Measurements from ENCODE around the gene TRUB2. TPM values are rescaled to one million over a fixed set of nuclear protein-coding genes. Genes with fewer than 3 reads are reported as not detected.

Gene TRUB2
- total RNA-seq, 1 experiment from 2014 or later, result 34.1 TPM

DNA sequence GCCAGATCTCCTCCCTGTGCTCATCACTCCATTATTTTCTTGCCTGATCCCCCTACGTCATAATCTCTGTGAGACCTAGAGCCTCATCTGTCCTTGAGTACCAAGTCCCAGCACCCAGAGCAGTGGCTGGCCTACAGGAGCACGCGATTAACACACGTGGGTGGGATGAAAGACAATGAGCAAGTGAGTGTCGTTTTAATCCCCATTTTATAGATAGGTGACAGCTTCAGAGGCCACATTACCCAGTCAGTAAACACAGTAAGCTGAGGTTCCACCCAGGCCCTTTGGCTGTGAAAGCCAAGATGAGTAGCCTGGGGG lies 17.3 kb downstream of the TRUB2 start:
- H3K36me3 Mint-ChIP-seq (ENCODE audit: insufficient read depth, unreplicated experiment), result peaks cover 17% of the 10 kb centered on the region
- H3K4me1 Mint-ChIP-seq (ENCODE audit: low read depth, unreplicated experiment), result no peaks in the 10 kb centered on the region
- CTCF ChIA-PET, result interaction anchor here (0.8 to 1.8 kb wide), 3 partner anchors 10 to 50 kb away, joined by 3 to 8 read pairs (median 4); no protein-coding TSS in a partner anchor
- Histone ChIP-seq H3K9me3 (no peaks in the 10 kb centered on the region), H3K36me3 (ENCODE audit: control insufficient read depth, insufficient read depth, low read length) (no peaks in the 10 kb centered on the region), H3K27me3 (replicated peaks; ENCODE audit: control insufficient read depth, insufficient read depth, low read length) (no peaks in the 10 kb centered on the region), H3K4me3 (ENCODE audit: low read depth, low read length) (no peak overlapping the region), H3K4me1 (no peaks in the 10 kb centered on the region)
- no peak for DNase-seq
- H3K27me3 Mint-ChIP-seq (ENCODE audit: insufficient read depth, unreplicated experiment), result no peaks in the 10 kb centered on the region
- no TSS peak for BruUV-seq (replicated peaks)
- H3K4me3 Mint-ChIP-seq (ENCODE audit: unreplicated experiment), result no peak overlapping the region
- POLR2A ChIA-PET, result interaction anchor here (0.5 kb wide), 1 partner anchor 116 kb away, joined by 4 read pairs; the partner anchor contains the start of gene CERCAM
- no peak overlapping the region for H3K27ac Mint-ChIP-seq (ENCODE audit: unreplicated experiment)
- intact Hi-C loops (cut with micrococcal nuclease; ENCODE audit: unreplicated experiment), result no loop called here
- no peaks in the 10 kb centered on the region for H3K9me3 Mint-ChIP-seq (ENCODE audit: unreplicated experiment)
- TF ChIP-seq, protein P1, sequence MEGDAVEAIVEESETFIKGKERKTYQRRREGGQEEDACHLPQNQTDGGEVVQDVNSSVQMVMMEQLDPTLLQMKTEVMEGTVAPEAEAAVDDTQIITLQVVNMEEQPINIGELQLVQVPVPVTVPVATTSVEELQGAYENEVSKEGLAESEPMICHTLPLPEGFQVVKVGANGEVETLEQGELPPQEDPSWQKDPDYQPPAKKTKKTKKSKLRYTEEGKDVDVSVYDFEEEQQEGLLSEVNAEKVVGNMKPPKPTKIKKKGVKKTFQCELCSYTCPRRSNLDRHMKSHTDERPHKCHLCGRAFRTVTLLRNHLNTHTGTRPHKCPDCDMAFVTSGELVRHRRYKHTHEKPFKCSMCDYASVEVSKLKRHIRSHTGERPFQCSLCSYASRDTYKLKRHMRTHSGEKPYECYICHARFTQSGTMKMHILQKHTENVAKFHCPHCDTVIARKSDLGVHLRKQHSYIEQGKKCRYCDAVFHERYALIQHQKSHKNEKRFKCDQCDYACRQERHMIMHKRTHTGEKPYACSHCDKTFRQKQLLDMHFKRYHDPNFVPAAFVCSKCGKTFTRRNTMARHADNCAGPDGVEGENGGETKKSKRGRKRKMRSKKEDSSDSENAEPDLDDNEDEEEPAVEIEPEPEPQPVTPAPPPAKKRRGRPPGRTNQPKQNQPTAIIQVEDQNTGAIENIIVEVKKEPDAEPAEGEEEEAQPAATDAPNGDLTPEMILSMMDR (IDR thresholded peaks at IDR 0.05; ENCODE audit: insufficient read depth in 1 of 2, low read depth in 1 of 2, low read length in 1 of 2, severe bottlenecking in 1 of 2, unreplicated experiment in 1 of 2), result no peak

DNA sequence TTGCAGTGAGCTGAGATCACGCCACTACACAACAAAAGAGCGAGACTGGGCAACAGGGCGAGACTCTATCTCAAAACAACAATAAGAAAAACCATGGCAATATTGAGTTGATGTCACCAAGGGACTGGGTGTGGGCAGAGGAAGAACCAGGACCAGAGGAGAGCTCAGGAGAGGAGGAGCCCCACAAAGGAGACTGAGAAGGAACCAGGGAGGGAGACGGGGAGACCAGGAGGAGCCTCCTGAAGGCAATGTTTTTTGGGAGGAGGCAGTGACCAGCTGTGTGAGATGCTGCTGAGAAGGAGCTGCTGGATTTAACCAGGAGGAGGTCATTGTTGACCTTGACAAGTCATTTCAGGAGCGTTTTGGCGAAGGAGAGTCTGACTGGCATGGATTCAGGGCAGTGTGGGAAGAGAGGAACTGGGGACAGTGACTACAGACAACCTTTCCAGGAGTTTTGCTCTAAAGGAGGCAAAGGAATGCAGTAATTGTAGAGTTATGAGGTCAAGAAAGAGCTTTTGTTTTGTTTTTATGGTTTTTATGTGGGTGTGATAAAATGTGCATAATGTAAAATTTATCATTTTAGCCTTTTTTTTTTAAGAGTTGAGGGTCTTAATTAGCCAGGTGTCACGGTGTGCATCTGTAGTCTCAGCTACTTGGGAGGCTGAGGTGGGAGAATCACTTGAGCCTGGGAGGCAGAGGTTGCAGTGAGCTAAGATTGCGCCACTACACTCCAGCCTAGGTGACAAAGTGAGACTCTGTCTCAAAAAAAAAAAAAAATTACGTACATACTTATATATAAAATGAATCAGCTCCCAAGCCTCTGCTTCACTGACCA lies 17.9 kb downstream of the TRUB2 start:
- H3K4me3 ChIP-seq (ENCODE audit: low read depth, low read length), result no peak overlapping the region
- Mint-ChIP-seq H3K36me3 (ENCODE audit: insufficient read depth, unreplicated experiment) (peaks cover 11% of the 10 kb centered on the region), H3K4me3 (ENCODE audit: unreplicated experiment) (no peak overlapping the region), H3K9me3 (ENCODE audit: unreplicated experiment) (no peaks in the 10 kb centered on the region), H3K27me3 (ENCODE audit: insufficient read depth, unreplicated experiment) (no peaks in the 10 kb centered on the region), H3K4me1 (ENCODE audit: low read depth, unreplicated experiment) (no peaks in the 10 kb centered on the region), H3K27ac (ENCODE audit: unreplicated experiment) (no peak overlapping the region)
- intact Hi-C loops (cut with micrococcal nuclease; ENCODE audit: unreplicated experiment), result no loop called here
- no peaks in the 10 kb centered on the region for H3K27me3 ChIP-seq (replicated peaks; ENCODE audit: control insufficient read depth, insufficient read depth, low read length)
- no peak for DNase-seq
- CTCF ChIA-PET, result interaction anchor here (0.8 to 1.8 kb wide), 3 partner anchors 9 to 50 kb away, joined by 3 to 8 read pairs (median 4); no protein-coding TSS in a partner anchor
- no peaks in the 10 kb centered on the region for H3K9me3 ChIP-seq
- POLR2A ChIA-PET, result interaction anchor here (0.5 kb wide), 1 partner anchor 117 kb away, joined by 4 read pairs; the partner anchor contains the start of gene CERCAM
- BruUV-seq (replicated peaks), result no TSS peak
- H3K4me1 ChIP-seq, result peaks cover under 1% of the 10 kb centered on the region; the same call in 1 of the 2 replicates
- TF ChIP-seq, protein P1 (IDR thresholded peaks at IDR 0.05; ENCODE audit: insufficient read depth in 1 of 2, low read depth in 1 of 2, low read length in 1 of 2, severe bottlenecking in 1 of 2, unreplicated experiment in 1 of 2), result no peak
- H3K36me3 ChIP-seq (ENCODE audit: control insufficient read depth, insufficient read depth, low read length), result no peaks in the 10 kb centered on the region

DNA sequence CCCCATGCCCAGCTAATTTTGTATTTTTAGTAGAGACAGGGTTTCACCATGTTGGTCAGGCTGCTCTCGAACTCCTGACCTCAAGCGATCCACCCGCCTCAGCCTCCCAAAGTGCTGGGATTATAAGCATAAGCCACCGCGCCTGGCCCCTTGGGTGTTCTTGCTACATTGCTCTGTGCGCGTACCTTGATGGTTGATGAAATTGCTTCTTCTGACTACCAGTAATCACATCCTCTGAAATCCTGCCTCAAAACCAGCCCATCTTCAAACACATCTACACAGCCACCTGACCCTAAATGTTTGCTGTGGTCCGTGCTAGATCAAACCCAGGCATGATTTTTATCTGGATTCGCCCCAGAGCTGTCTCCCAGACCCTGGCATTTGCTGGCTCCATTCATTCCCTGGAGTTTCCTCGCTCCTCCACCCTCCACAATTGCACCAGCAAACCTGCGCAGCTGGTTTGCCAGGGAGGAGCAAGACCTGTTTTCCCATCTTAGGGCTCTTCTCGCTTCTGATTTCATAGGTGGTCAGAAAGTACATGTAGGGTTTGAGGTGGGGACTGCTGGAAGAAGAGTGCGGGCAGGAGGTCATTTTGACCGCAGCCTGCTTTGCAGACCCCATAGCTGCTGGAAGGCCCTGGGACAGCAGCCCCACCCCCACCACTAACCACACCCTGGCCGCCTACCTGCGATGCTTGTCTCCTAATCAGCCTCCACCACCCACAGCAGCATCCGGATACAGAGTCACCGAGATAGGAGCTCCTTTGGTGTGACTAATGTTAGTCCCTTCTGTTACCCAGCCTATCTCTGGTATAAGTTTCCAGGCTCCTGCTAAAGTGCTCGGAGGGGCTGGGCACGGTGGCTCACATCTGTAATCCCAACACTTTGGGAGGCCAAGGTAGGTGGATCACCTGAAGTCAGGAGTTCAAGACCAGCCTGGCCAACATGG lies 23.4 kb downstream of the TRUB2 start:
- ChIA-PET POLR2A (no interaction called here), CTCF (interaction anchor here (1.9 kb wide), 1 partner anchor 64 kb away, joined by 4 read pairs; no protein-coding TSS in a partner anchor)
- peak overlapping the region; percentile 53 for H3K27ac Mint-ChIP-seq (ENCODE audit: unreplicated experiment)
- intact Hi-C loops (cut with micrococcal nuclease; ENCODE audit: unreplicated experiment), result loop anchor here (5.0 kb wide), 1 partner anchor 158 kb away; the partner anchor contains the start of gene ODF2
- H3K4me3 Mint-ChIP-seq (ENCODE audit: unreplicated experiment), result peak overlapping the region; percentile 10
- H3K4me1 ChIP-seq, result peaks cover 29% of the 10 kb centered on the region
- TF ChIP-seq, protein P1 (IDR thresholded peaks at IDR 0.05; ENCODE audit: insufficient read depth in 1 of 2, low read depth in 1 of 2, low read length in 1 of 2, severe bottlenecking in 1 of 2, unreplicated experiment in 1 of 2), result no peak
- no peaks in the 10 kb centered on the region for H3K27me3 ChIP-seq (replicated peaks; ENCODE audit: control insufficient read depth, insufficient read depth, low read length)
- H3K36me3 ChIP-seq (ENCODE audit: control insufficient read depth, insufficient read depth, low read length), result no peaks in the 10 kb centered on the region
- no peaks in the 10 kb centered on the region for H3K27me3 Mint-ChIP-seq (ENCODE audit: insufficient read depth, unreplicated experiment)
- H3K36me3 Mint-ChIP-seq (ENCODE audit: insufficient read depth, unreplicated experiment), result peaks cover 14% of the 10 kb centered on the region
- BruUV-seq (replicated peaks), result no TSS peak
- no peak overlapping the region for H3K4me3 ChIP-seq (ENCODE audit: low read depth, low read length)
- DNase-seq, result peak in 1 of 2 experiments; percentile 48
- peaks cover 13% of the 10 kb centered on the region for H3K4me1 Mint-ChIP-seq (ENCODE audit: low read depth, unreplicated experiment)
- no peaks in the 10 kb centered on the region for H3K9me3 ChIP-seq
- no peaks in the 10 kb centered on the region for H3K9me3 Mint-ChIP-seq (ENCODE audit: unreplicated experiment)
